CD14-positive monocyte (primary cell): ENCODE measurements around the gene CPNE4. TPM values are rescaled to one million over a fixed set of nuclear protein-coding genes. Genes with fewer than 3 reads are reported as not detected.

ENCODE experiments used
- DNase-seq, 3 donors: peaks; one replicate each; pipeline ENCODE4 v3.0.0-alpha.2; 2011 to 2022
- H2AFZ ChIP-seq: 2 replicates; pipeline ENCODE4 v1.6.0; 2012; ENCODE audit warnings: mild to moderate bottlenecking, low read depth, low read length, inconsistent platforms; ENCODE audit not compliant: insufficient read depth, poor library complexity, severe bottlenecking
- H3K27ac ChIP-seq, 2 donors: 1 replicate in 1 of 2; 2 replicates in 1 of 2; pipeline ENCODE4 v1.5.1; 2012 to 2013; ENCODE audit warnings: low read length in 2 of 2, control low read depth in 1 of 2, inconsistent platforms in 1 of 2, low read depth in 1 of 2, mild to moderate bottlenecking in 1 of 2
- H3K27me3 ChIP-seq, 2 donors: one replicate each; pipeline versions ENCODE4 v1.6.0 to v1.6.1; 2011 to 2013; ENCODE audit warnings: low read length in 2 of 2; ENCODE audit not compliant: control insufficient read depth in 2 of 2, insufficient read depth in 2 of 2
- H3K36me3 ChIP-seq, 2 donors: replicated peaks in 1 of 2; 1 replicate in 1 of 2; 2 replicates in 1 of 2; pipeline versions ENCODE4 v1.5.1 to v1.6.1; 2012 to 2013; ENCODE audit warnings: low read length in 2 of 2, control low read depth in 1 of 2, inconsistent platforms in 1 of 2, mild to moderate bottlenecking in 1 of 2; ENCODE audit not compliant: insufficient read depth in 2 of 2, control insufficient read depth in 1 of 2
- H3K4me1 ChIP-seq, 2 donors: 1 replicate in 1 of 2; 2 replicates in 1 of 2; pipeline versions ENCODE4 v1.5.1 to v1.6.1; 2012 to 2013; ENCODE audit warnings: low read length in 2 of 2, control low read depth in 1 of 2, inconsistent platforms in 1 of 2, mild to moderate bottlenecking in 1 of 2, moderate library complexity in 1 of 2; ENCODE audit not compliant: insufficient read depth in 2 of 2, control insufficient read depth in 1 of 2
- H3K4me2 ChIP-seq: replicated peaks from 2 replicates; pipeline ENCODE3; 2012; ENCODE audit warnings: low read length, moderate library complexity, mild to moderate bottlenecking; ENCODE audit not compliant: poor library complexity, severe bottlenecking; ENCODE audit errors: extremely low read depth
- H3K4me3 ChIP-seq, 3 experiments: fragments of 200-600 bp in 1 of 3; sonication (generic) in 1 of 3; replicated peaks in 1 of 3; 1 replicate in 2 of 3; 2 replicates in 1 of 3; pipeline ENCODE4 v1.5.1; 2011 to 2013; ENCODE audit warnings: low read length in 3 of 3, mild to moderate bottlenecking in 3 of 3, control low read depth in 2 of 3, low read depth in 2 of 3, inconsistent platforms in 1 of 3, moderate library complexity in 1 of 3
- H3K79me2 ChIP-seq: 2 replicates; pipeline ENCODE4 v1.6.0; 2012; ENCODE audit warnings: mild to moderate bottlenecking, control low read depth, inconsistent platforms, low read length, moderate library complexity; ENCODE audit not compliant: insufficient read depth
- H3K9ac ChIP-seq: 2 replicates; pipeline ENCODE4 v1.6.0; 2017; ENCODE audit warnings: low read length, mild to moderate bottlenecking; ENCODE audit not compliant: insufficient read depth, poor library complexity, severe bottlenecking
- H3K9me3 ChIP-seq, 2 donors: replicated peaks in 1 of 2; 1 replicate in 1 of 2; 2 replicates in 1 of 2; pipeline versions ENCODE4 v1.5.1 to v1.6.1; 2012 to 2013; ENCODE audit warnings: low read length in 2 of 2, control low read depth in 1 of 2; ENCODE audit not compliant: control insufficient read depth in 1 of 2, insufficient read depth in 1 of 2
- H4K20me1 ChIP-seq: 2 replicates; pipeline ENCODE4 v1.6.0; 2012; ENCODE audit warnings: mild to moderate bottlenecking, low read length, control low read depth, moderate library complexity; ENCODE audit not compliant: insufficient read depth
- H3K27ac Mint-ChIP-seq, 7 donors: one replicate each; pipeline ENCODE4 v1.8.0; 2020; ENCODE audit warnings: mild to moderate bottlenecking in 7 of 7, mixed read lengths in 7 of 7, moderate library complexity in 6 of 7, inconsistent platforms in 2 of 7
- H3K27me3 Mint-ChIP-seq, 3 donors: one replicate each; pipeline ENCODE4 v1.8.0; 2021 to 2022; ENCODE audit warnings: low read depth in 3 of 3, mild to moderate bottlenecking in 3 of 3, mixed read lengths in 3 of 3, moderate library complexity in 3 of 3, inconsistent platforms in 1 of 3
- H3K36me3 Mint-ChIP-seq, 2 donors: one replicate each; pipeline ENCODE4 v1.8.0; 2020; ENCODE audit warnings: mixed read lengths in 2 of 2, inconsistent platforms in 1 of 2, mild to moderate bottlenecking in 1 of 2
- H3K4me1 Mint-ChIP-seq: one replicate; pipeline ENCODE4 v1.8.0; 2020; ENCODE audit warnings: mild to moderate bottlenecking, mixed read lengths
- H3K4me3 Mint-ChIP-seq, 2 donors: one replicate each; pipeline ENCODE4 v1.8.0; 2020; ENCODE audit warnings: mild to moderate bottlenecking in 2 of 2, mixed read lengths in 2 of 2, moderate library complexity in 1 of 2
- H3K9me3 Mint-ChIP-seq, 7 donors: one replicate each; pipeline ENCODE4 v1.8.0; 2020 to 2022; ENCODE audit warnings: mixed read lengths in 7 of 7, mild to moderate bottlenecking in 6 of 7, moderate library complexity in 6 of 7, inconsistent platforms in 2 of 7
- WGBS: methylation state at CpG from one replicate; pipeline ENCODE4 v1.1.5; 2013; ENCODE audit warnings: missing lambda C conversion rate; ENCODE audit not compliant: insufficient coverage; 5-methylcytosine and 5-hydroxymethylcytosine counted together
- intact Hi-C, 2 donors: fragments of 100-400 bp; cut with micrococcal nuclease; formaldehyde crosslinking; loops; one replicate each; pipeline versions ENCODE4 v1.15.0 to v1.15.1; 2023
- polyA plus RNA-seq, 3 donors: library from polyadenylated mRNA; depleted of rRNA in 1 of 3; unstranded in 2 of 3; stranded (reverse) in 1 of 3; fragments of 300-500 nt in 2 of 3; fragments of >200 nt in 1 of 3; fragmentation: Illumina TruSeq in 2 of 3; gene quantifications; 1 replicate in 2 of 3; 2 replicates in 1 of 3; pipeline ENCODE4 v1.2.3, GENCODE V29; 2012 to 2021
- TF ChIP-seq, protein P1 (sequence below): fragments of 200-600 bp; IDR thresholded peaks from one replicate; pipeline ENCODE4 v1.8.0; 2022; ENCODE audit warnings: antibody characterized with exemption, mild to moderate bottlenecking

The CPNE4 gene
- polyA plus RNA-seq, 3 donors = not detected

DNA sequence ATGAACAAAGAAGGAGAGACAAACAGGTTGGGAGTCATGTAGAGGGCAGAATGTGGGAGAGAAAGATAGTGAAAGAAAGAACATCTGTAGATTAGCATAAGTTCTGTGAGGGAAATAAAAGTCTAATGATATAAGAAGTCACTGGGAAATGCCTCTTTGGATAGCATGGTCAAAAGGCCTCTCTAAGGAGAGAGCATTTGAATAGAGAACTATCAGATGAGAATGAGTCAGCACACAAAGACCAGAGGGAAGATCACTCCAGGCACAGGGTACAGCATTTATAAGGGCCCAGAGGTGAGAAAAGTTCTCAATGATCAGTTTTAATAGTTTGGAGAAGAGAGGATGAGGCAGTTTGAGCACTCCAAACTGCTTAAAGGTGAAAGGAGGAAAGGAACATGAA lies 7.9 kb upstream of the CPNE4 start:
- no peaks in the 10 kb centered on the region for H4K20me1 ChIP-seq
- H3K36me3 ChIP-seq = no peaks in the 10 kb centered on the region
- Mint-ChIP-seq H3K4me3 (no peak overlapping the region), H3K9me3 (no peaks in the 10 kb centered on the region), H3K4me1 (no peaks in the 10 kb centered on the region), H3K36me3 (no peaks in the 10 kb centered on the region), H3K27me3 (peaks cover 0 to 2% (median 2%) of the 10 kb centered on the region in 3 donors), H3K27ac (no peak overlapping the region)
- no peaks in the 10 kb centered on the region for H3K27me3 ChIP-seq
- H3K9me3 ChIP-seq = no peaks in the 10 kb centered on the region
- H3K4me3 ChIP-seq = no peak overlapping the region
- H3K9ac ChIP-seq = no peak overlapping the region
- H3K79me2 ChIP-seq = no peaks in the 10 kb centered on the region
- no peak overlapping the region for H3K4me2 ChIP-seq
- H2AFZ ChIP-seq = no peak overlapping the region
- no peak for DNase-seq
- no peaks in the 10 kb centered on the region for H3K4me1 ChIP-seq
- intact Hi-C loops = no loop called here
- TF ChIP-seq, protein P1, sequence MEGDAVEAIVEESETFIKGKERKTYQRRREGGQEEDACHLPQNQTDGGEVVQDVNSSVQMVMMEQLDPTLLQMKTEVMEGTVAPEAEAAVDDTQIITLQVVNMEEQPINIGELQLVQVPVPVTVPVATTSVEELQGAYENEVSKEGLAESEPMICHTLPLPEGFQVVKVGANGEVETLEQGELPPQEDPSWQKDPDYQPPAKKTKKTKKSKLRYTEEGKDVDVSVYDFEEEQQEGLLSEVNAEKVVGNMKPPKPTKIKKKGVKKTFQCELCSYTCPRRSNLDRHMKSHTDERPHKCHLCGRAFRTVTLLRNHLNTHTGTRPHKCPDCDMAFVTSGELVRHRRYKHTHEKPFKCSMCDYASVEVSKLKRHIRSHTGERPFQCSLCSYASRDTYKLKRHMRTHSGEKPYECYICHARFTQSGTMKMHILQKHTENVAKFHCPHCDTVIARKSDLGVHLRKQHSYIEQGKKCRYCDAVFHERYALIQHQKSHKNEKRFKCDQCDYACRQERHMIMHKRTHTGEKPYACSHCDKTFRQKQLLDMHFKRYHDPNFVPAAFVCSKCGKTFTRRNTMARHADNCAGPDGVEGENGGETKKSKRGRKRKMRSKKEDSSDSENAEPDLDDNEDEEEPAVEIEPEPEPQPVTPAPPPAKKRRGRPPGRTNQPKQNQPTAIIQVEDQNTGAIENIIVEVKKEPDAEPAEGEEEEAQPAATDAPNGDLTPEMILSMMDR = no peak
- no peak overlapping the region for H3K27ac ChIP-seq

DNA sequence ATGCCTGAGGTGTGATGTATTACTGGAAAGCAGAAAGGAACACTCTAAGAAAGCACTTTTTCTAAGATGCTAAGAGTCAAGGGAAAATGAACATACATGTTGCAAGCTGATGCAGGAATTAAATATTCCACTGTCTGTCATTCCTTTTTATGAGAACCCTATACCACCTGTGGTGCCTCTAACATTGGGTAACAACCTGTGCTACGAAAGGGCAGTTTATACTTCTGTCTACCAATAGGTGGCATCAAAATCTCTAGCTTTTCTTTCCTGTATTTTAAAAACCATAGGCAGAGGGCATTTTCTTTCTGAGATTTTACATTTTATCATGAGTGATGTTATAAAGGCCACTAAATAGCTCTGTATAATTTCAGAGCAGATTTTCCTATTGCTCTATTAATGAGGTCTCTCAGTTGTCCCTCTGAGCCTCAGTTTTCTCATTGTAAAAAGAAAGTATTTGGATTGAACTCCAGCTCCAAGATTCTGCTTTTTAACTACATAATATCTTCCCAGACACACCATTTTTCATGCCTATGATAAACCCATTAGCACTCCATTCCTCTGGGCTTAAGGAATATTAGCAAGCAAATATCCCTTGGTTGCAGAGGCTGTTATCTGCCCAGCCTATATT lies 3.5 kb upstream of the CPNE4 start:
- WGBS = no CpG with 5 or more reads among the region's 1 CpG
- Mint-ChIP-seq H3K4me3 (no peak overlapping the region), H3K36me3 (peaks cover 5% of the 10 kb centered on the region in 2 donors), H3K9me3 (peaks cover 2 to 20% (median 10%) of the 10 kb centered on the region in 7 donors), H3K4me1 (peaks cover 16% of the 10 kb centered on the region), H3K27me3 (peaks cover 29 to 31% (median 30%) of the 10 kb centered on the region in 3 donors), H3K27ac (no peak overlapping the region)
- peaks cover 6 to 9% of the 10 kb centered on the region in 2 donors for H3K9me3 ChIP-seq
- no peak overlapping the region for H3K4me3 ChIP-seq
- intact Hi-C loops = loop anchor here in 1 of 2 donors (10.0 kb wide), 1 partner anchor 1004 kb away; no protein-coding TSS in a partner anchor
- H3K4me1 ChIP-seq = peaks cover 10 to 18% of the 10 kb centered on the region in 2 donors
- no peak for DNase-seq
- H3K27me3 ChIP-seq = peaks cover 28 to 38% of the 10 kb centered on the region in 2 donors
- H3K36me3 ChIP-seq = no peaks in the 10 kb centered on the region
- H4K20me1 ChIP-seq = no peaks in the 10 kb centered on the region
- H2AFZ ChIP-seq = no peak overlapping the region
- no peak overlapping the region for H3K4me2 ChIP-seq
- H3K27ac ChIP-seq = no peak overlapping the region
- no peaks in the 10 kb centered on the region for H3K79me2 ChIP-seq
- TF ChIP-seq, protein P1 = peak; percentile 38
- H3K9ac ChIP-seq = no peak overlapping the region
